LNCaP clone FGC (cell line): ENCODE data around the gene PRR35.

ENCODE experiments used
- DNase-seq: peaks from one replicate; pipeline ENCODE4 v3.0.0-alpha.2; 2011; ENCODE audit warnings: low read depth
- H3K4me3 ChIP-seq: 2 replicates; pipeline ENCODE4 v1.5.1; 2011; ENCODE audit warnings: mild to moderate bottlenecking, low read depth, low read length, control low read depth
- TF ChIP-seq, protein P1 (sequence below): IDR thresholded peaks from 2 replicates; pipeline ENCODE4 v1.5.1; 2012; ENCODE audit warnings: mild to moderate bottlenecking; ENCODE audit not compliant: control insufficient read depth, insufficient read depth; ENCODE audit errors: extremely low read depth

The PRR35 gene

DNA sequence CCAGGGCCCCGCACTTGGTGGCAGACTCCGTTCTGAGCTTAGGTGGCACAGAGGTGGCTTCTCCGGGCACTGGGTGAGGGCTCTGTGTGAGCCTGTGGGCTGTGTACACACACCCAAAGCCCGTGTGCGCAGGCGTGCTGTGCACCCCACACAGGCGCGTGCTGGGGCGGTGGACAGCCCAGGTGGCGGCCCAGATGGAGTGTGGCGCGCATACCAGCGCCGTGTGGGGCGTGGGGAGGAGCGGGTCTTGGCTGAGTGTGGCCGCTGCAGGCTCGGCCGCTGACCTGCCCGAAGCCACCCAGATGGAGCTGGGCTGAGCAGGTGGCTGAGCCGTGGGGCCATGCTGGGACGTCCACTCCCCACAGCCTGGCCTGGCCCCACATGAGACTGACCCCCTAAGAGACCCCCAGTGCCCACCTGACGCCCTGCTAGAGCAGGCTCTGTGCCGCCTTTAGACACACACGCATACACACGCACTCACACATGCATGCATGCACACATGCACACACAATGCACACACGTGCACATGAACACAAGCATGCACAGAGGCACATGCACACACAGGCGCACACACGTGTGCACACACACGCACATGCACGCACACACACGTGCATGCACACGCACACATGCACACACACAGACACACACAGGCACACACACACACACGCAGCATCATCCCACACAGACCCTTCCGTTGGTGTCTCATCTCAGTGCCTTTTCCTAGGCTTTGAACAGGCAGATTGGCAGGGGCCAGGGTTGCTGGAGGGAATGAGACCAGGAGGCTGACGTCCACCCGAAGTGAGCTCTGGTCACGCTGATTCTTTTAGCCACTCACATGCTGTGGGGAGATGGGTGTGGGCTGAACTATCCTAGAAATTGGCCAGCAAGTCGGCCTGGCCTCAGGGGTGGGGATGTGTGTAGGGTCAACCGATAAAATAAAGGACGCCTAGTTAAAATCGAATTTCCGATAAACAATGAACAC is 2.1 kb downstream of the PRR35 start:
- TF ChIP-seq, protein P1, sequence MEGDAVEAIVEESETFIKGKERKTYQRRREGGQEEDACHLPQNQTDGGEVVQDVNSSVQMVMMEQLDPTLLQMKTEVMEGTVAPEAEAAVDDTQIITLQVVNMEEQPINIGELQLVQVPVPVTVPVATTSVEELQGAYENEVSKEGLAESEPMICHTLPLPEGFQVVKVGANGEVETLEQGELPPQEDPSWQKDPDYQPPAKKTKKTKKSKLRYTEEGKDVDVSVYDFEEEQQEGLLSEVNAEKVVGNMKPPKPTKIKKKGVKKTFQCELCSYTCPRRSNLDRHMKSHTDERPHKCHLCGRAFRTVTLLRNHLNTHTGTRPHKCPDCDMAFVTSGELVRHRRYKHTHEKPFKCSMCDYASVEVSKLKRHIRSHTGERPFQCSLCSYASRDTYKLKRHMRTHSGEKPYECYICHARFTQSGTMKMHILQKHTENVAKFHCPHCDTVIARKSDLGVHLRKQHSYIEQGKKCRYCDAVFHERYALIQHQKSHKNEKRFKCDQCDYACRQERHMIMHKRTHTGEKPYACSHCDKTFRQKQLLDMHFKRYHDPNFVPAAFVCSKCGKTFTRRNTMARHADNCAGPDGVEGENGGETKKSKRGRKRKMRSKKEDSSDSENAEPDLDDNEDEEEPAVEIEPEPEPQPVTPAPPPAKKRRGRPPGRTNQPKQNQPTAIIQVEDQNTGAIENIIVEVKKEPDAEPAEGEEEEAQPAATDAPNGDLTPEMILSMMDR: no peak
- DNase-seq: no peak
- no peak overlapping the region for H3K4me3 ChIP-seq

- DNase-seq: no peak
- H3K4me3 ChIP-seq: no peak overlapping the region
- TF ChIP-seq, protein P1: no peak
These were observed 3.0 kb downstream of the PRR35 start for GRCh38 chr16:563072-563644.

GRCh38 chr16:564690-565418 is 4.7 kb downstream of the PRR35 start:
- TF ChIP-seq, protein P1: no peak
- DNase-seq: no peak
- H3K4me3 ChIP-seq: no peak overlapping the region

- TF ChIP-seq, protein P1: no peak
- H3K4me3 ChIP-seq: no peak overlapping the region
- no peak for DNase-seq
These were observed 5.5 kb downstream of the PRR35 start for GRCh38 chr16:565419-566330.

DNA sequence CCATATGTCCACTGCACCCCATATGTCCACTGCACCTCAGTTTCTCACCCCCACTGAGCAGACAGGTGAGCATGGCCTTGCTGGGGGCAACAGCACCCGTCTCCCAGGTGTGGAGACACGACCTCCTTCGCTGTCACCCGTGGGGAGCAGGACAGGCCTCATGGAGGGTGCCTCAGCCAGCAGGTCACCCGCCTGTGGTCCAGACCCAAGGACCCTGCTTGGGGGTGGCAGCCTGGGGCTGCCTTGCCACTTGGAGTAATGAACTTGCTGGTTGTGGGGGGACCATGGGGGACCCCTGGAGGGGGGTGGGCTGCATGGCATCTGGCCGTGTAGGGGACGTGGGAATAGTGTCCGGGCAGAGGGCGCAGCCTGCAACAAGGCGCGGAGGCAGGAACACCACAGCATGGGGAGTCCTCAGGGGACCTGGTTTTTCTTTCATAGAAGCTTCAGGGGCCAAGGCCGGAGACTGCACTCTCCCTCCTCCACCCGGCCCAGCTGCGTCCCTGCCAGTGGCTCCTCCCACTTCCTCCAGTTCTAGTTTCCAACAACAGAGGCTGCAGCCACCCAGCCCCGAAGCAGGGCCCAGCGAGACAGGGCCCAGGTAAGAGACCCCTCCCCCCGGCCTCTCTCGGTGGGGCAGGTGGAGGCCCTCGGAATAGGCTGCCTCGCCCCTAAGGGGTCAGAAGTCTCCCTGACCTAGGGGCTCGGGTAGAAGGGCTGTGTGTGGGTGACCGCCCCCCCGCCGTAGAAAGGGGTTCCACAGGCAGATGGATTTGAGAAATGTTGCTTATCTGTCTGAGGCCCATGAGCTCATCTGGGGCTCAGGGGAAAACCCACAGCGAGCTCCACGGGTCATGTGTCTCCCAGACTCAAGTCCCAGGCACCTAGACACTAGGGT is 6.5 kb downstream of the PRR35 start, which contains the start of gene NHLRC4:
NHLRC4 (plus strand) TSS at position 531 of the 898 bp plus-strand sequence. CDS start 1,043 bp downstream, outside the sequence.
- H3K4me3 ChIP-seq: no peak within 1 kb of the TSS
- TF ChIP-seq, protein P1: no peak

More for the DNA sequence above, 6.5 kb downstream of the PRR35 start, which contains the start of gene NHLRC4:
- DNase-seq: no peak
